Astrocyte of the cerebellum (primary cell): ENCODE results near the gene GPR150.
"Not testable (repeated sequence)": the region's sequence is repeated elsewhere in the genome, so short reads cannot be mapped to it uniquely, and the experiment has no call there.

Source experiments
- DNase-seq: peaks from one replicate; pipeline ENCODE4 v3.0.0-alpha.2; 2011; ENCODE audit warnings: low read depth
- H3K4me3 ChIP-seq: 2 replicates; pipeline ENCODE4 v1.5.1; 2011; ENCODE audit warnings: mild to moderate bottlenecking, low read depth, low read length, moderate library complexity
- CTCF ChIP-seq: IDR thresholded peaks from 2 replicates; pipeline ENCODE4 v1.5.1; 2012; ENCODE audit warnings: low read length, low read depth, moderate library complexity, mild to moderate bottlenecking; ENCODE audit errors: missing control alignments
- in situ Hi-C: cut with HindIII; loops from 2 replicates; pipeline ENCODE4 v1.10.0; 2017; ENCODE audit warnings: low sequenced_read_pairs

GPR150 gene

GRCh38 chr5:95638632-95639031, 18.7 kb downstream of the GPR150 start:
- H3K4me3 ChIP-seq = no peak overlapping the region
- TF ChIP-seq CTCF = no peak
- no peak for DNase-seq
- in situ Hi-C loops = no loop called here

DNA sequence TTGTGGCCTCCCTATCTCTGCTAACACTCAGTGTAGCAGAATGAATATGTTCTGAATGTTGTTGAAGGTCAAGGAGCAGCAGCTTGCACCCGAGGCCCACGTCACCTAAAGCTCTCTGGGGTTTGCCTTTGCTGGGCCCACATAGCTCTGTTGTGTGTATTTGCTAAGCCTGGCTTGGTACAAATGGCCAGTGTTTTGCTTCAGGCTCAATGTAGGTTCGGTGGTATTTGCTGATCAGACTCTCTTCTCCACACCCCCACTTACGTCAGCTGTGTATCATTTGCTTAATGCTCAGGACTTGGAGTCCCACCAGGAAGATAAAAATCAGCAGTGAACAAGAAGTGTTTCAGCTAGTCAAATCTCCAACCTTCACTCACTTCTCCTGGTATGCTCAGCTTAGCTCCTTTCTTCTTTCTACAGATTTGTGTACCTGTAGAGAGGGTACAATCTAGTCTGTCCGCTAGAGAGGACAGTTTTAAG, 21.9 kb downstream of the GPR150 start:
- H3K4me3 ChIP-seq = no peak overlapping the region
- TF ChIP-seq CTCF = no peak
- in situ Hi-C loops = no loop called here
- DNase-seq = no peak

GRCh38 chr5:95643152-95643551, 23.3 kb downstream of the GPR150 start:
- DNase-seq = no peak
- no peak for TF ChIP-seq CTCF
- in situ Hi-C loops = no loop called here
- H3K4me3 ChIP-seq = no peak overlapping the region

- TF ChIP-seq CTCF = peak; percentile 83
- DNase-seq = peak; percentile 49
- in situ Hi-C loops = no loop called here
- H3K4me3 ChIP-seq = no peak overlapping the region
Measured at GRCh38 chr5:95644351-95645042, 24.6 kb downstream of the GPR150 start.

- H3K4me3 ChIP-seq = peak overlapping the region; percentile 46
- DNase-seq, in situ Hi-C loops: not testable (repeated sequence)
Measured at GRCh38 chr5:95646226-95646568, 26.3 kb downstream of the GPR150 start.

- in situ Hi-C loops = no loop called here
- TF ChIP-seq CTCF = peak; percentile 32
- peak within 1 kb of the TSS; percentile 46 for H3K4me3 ChIP-seq
Measured at GRCh38 chr5:95646569-95647431, 26.9 kb downstream of the GPR150 start, which contains the start of gene RFESD. Gene RFESD, plus strand, starts transcription at chr5:95646777. Its CDS starts 5,495 bp downstream, at chr5:95652272.

More at GRCh38 chr5:95646569-95647431, 26.9 kb downstream of the GPR150 start, which contains the start of gene RFESD:
- peak; percentile 80 for DNase-seq
